PC-9 (cell line): ENCODE data around the gene TMEM207. TPM values are rescaled to one million over a fixed set of nuclear protein-coding genes. Genes with fewer than 3 reads are reported as not detected.

Source experiments
- BruUV-seq: library from RNA; stranded (reverse); fragments of 400-500 nt; replicated peaks from 2 replicates; lab custom pipeline; 2021; lab: Mats Ljungman, UMichigan
- CTCF ChIA-PET: fragments of 300-600 bp; sonication (Branson Sonifier 250); formaldehyde crosslinking; loops from one replicate; lab custom pipeline; 2022; ENCODE audit warnings: antibody characterized with exemption; lab: Charles Lee
- POLR2A ChIA-PET: fragments of 300-600 bp; sonication (Branson Sonifier 250); formaldehyde crosslinking; loops from one replicate; lab custom pipeline; 2022; ENCODE audit warnings: antibody characterized with exemption; ENCODE audit not compliant: unreplicated experiment; lab: Charles Lee
- DNase-seq, 2 experiments: peaks; one replicate each; pipeline versions ENCODE4 v3.0.0 to v3.0.0-alpha.2; 2015 to 2022; ENCODE audit warnings: mixed read lengths in 1 of 2
- H2AFZ ChIP-seq: fragments of 200-600 bp; sonication (generic); 2 replicates; pipeline ENCODE4 v1.8.1; 2017; ENCODE audit warnings: antibody characterized with exemption
- H3F3A ChIP-seq: fragments of 200-600 bp; sonication (generic); 2 replicates; pipeline ENCODE4 v1.8.1; 2017; ENCODE audit warnings: antibody characterized with exemption, mild to moderate bottlenecking, low read depth; ENCODE audit not compliant: insufficient read depth
- H3K27ac ChIP-seq: fragments of 200-600 bp; sonication (generic); 2 replicates; pipeline ENCODE4 v1.6.1; 2016; ENCODE audit warnings: mixed run types
- H3K27me3 ChIP-seq: fragments of 200-600 bp; sonication (generic); 2 replicates; pipeline ENCODE4 v1.6.1; 2016; ENCODE audit warnings: low read depth, mixed run types; ENCODE audit not compliant: insufficient read depth
- H3K36me3 ChIP-seq: fragments of 200-600 bp; sonication (generic); 2 replicates; pipeline ENCODE4 v1.6.1; 2016; ENCODE audit warnings: low read depth, mixed run types
- H3K4me1 ChIP-seq: fragments of 200-600 bp; sonication (generic); replicated peaks from 2 replicates; pipeline ENCODE4 v1.6.1; 2016; ENCODE audit warnings: mixed run types; ENCODE audit not compliant: insufficient read depth
- H3K4me2 ChIP-seq: fragments of 200-600 bp; sonication (generic); 2 replicates; pipeline ENCODE4 v1.6.1; 2017; ENCODE audit warnings: mixed run types
- H3K4me3 ChIP-seq: fragments of 200-600 bp; sonication (generic); 2 replicates; pipeline ENCODE4 v1.6.1; 2016; ENCODE audit warnings: mixed run types
- H3K79me2 ChIP-seq: fragments of 200-600 bp; sonication (generic); 2 replicates; pipeline ENCODE4 v1.6.1; 2017; ENCODE audit warnings: low read depth, mixed run types
- H3K9me2 ChIP-seq: fragments of 200-600 bp; sonication (generic); 2 replicates; pipeline ENCODE4 v1.8.1; 2017; ENCODE audit warnings: mild to moderate bottlenecking; ENCODE audit not compliant: insufficient read depth
- H3K9me3 ChIP-seq: fragments of 200-600 bp; sonication (generic); 2 replicates; pipeline ENCODE4 v1.8.1; 2016; ENCODE audit warnings: low read depth; ENCODE audit not compliant: insufficient read depth
- H4K20me1 ChIP-seq: fragments of 200-600 bp; sonication (generic); 2 replicates; pipeline ENCODE4 v1.8.1; 2017; ENCODE audit not compliant: insufficient read depth
- CTCF ChIP-seq: fragments of 200-600 bp; sonication (generic); conservative IDR thresholded peaks from 2 replicates; pipeline ENCODE4 v1.6.1; 2017; ENCODE audit warnings: mixed run types, antibody characterized with exemption, mild to moderate bottlenecking, moderate library complexity
- EZH2 ChIP-seq: fragments of 200-600 bp; sonication (generic); IDR thresholded peaks from 2 replicates; pipeline ENCODE4 v1.8.0; 2017; ENCODE audit warnings: antibody characterized with exemption, low read depth
- intact Hi-C: fragments of 100-400 bp; cut with micrococcal nuclease; formaldehyde crosslinking; loops from one replicate; pipeline ENCODE4 v1.10.0; 2022; ENCODE audit not compliant: unreplicated experiment
- total RNA-seq: library from RNA; stranded (reverse); gene quantifications from 2 replicates; pipeline ENCODE4 v1.2.3, GENCODE V29; 2021

TMEM207 gene
- total RNA-seq, 1 experiment from 2014 or later, result not detected

- BruUV-seq, result no TSS peak
- Histone ChIP-seq H3K79me2 (no peaks in the 10 kb centered on the region), H3K27me3 (no peaks in the 10 kb centered on the region), H3K9me2 (0 out of 2 replicates have a peak, but pooled peaks cover 3% of the 10 kb centered on the region), H3F3A (no peaks in the 10 kb centered on the region), H3K4me2 (no peak overlapping the region), H3K27ac (no peak overlapping the region), H2AFZ (no peak overlapping the region), H3K36me3 (no peaks in the 10 kb centered on the region), H4K20me1 (no peaks in the 10 kb centered on the region), H3K9me3 (no peaks in the 10 kb centered on the region), H3K4me3 (no peak overlapping the region), H3K4me1 (no peaks in the 10 kb centered on the region)
- DNase-seq, result no peak
- TF ChIP-seq CTCF, result no peak
- no peak for TF ChIP-seq EZH2
- intact Hi-C loops, result no loop called here
- CTCF ChIA-PET, result no interaction called here
- POLR2A ChIA-PET, result no interaction called here
Measured at GRCh38 chr3:190497811-190498210, 48.1 kb upstream of the TMEM207 start.

- Histone ChIP-seq H3K79me2 (no peaks in the 10 kb centered on the region), H3F3A (no peaks in the 10 kb centered on the region), H2AFZ (no peak overlapping the region), H3K4me1 (peaks cover 2% of the 10 kb centered on the region; the same call in 1 of the 2 replicates), H3K36me3 (no peaks in the 10 kb centered on the region), H3K9me2 (0 out of 2 replicates have a peak, but pooled peaks cover 3% of the 10 kb centered on the region), H3K4me2 (no peak overlapping the region), H3K4me3 (no peak overlapping the region), H4K20me1 (no peaks in the 10 kb centered on the region), H3K27ac (no peak overlapping the region), H3K27me3 (no peaks in the 10 kb centered on the region), H3K9me3 (no peaks in the 10 kb centered on the region)
- TF ChIP-seq EZH2 (no peak), CTCF (no peak)
- CTCF ChIA-PET, result interaction anchor here (0.7 kb wide), 1 partner anchor 356 kb away, joined by 3 read pairs; no protein-coding TSS in a partner anchor
- POLR2A ChIA-PET, result interaction anchor here (0.6 kb wide), 1 partner anchor 66 kb away, joined by 4 read pairs; no protein-coding TSS in a partner anchor
- BruUV-seq, result no TSS peak
- intact Hi-C loops, result no loop called here
- DNase-seq, result no peak
Measured at GRCh38 chr3:190496859-190497258, 47.2 kb upstream of the TMEM207 start.

GRCh38 chr3:190495796-190496195 lies 46.1 kb upstream of the TMEM207 start:
- no peak for TF ChIP-seq EZH2
- TF ChIP-seq CTCF, result no peak
- H4K20me1 ChIP-seq, result no peaks in the 10 kb centered on the region
- no peaks in the 10 kb centered on the region for H3K79me2 ChIP-seq
- H3K27ac ChIP-seq, result no peak overlapping the region
- H3K36me3 ChIP-seq, result no peaks in the 10 kb centered on the region
- BruUV-seq, result no TSS peak
- no peaks in the 10 kb centered on the region for H3F3A ChIP-seq
- no peak overlapping the region for H2AFZ ChIP-seq
- no peak for DNase-seq
- ChIA-PET POLR2A (interaction anchor here (0.8 kb wide), 1 partner anchor 816 kb away, joined by 6 read pairs; no protein-coding TSS in a partner anchor), CTCF (interaction anchor here (0.5 to 0.6 kb wide), 3 partner anchors 9 to 831 kb away, joined by 3 to 7 read pairs (median 3); no protein-coding TSS in a partner anchor)
- H3K27me3 ChIP-seq, result no peaks in the 10 kb centered on the region
- no peak overlapping the region for H3K4me3 ChIP-seq
- H3K9me3 ChIP-seq, result no peaks in the 10 kb centered on the region
- intact Hi-C loops, result no loop called here
- peaks cover 8% of the 10 kb centered on the region; the same call in 1 of the 2 replicates for H3K4me1 ChIP-seq
- H3K9me2 ChIP-seq, result 0 out of 2 replicates have a peak, but pooled peaks cover 3% of the 10 kb centered on the region
- H3K4me2 ChIP-seq, result no peak overlapping the region
